HG02678 (cell line): Measurements from ENCODE around the gene ITGB5.
"Not testable (repeated sequence)": the region's sequence is repeated elsewhere in the genome, so short reads cannot be mapped to it uniquely, and the experiment has no call there.

Source experiments
- ATAC-seq: cut with Tn5 transposase; IDR thresholded peaks from one replicate; pipeline ENCODE4 v1.9.1; 2021; ENCODE audit warnings: mild to moderate bottlenecking, moderate library complexity; ENCODE audit not compliant: unreplicated experiment

ITGB5 gene

GRCh38 chr3:124838963-124839362 lies 48.2 kb downstream of the ITGB5 start:
- no peak for ATAC-seq

- ATAC-seq, result no peak
Observed at GRCh38 chr3:124837730-124838186, 49.4 kb downstream of the ITGB5 start.

GRCh38 chr3:124837065-124837464 lies 50.1 kb downstream of the ITGB5 start:
- ATAC-seq, result no peak

DNA sequence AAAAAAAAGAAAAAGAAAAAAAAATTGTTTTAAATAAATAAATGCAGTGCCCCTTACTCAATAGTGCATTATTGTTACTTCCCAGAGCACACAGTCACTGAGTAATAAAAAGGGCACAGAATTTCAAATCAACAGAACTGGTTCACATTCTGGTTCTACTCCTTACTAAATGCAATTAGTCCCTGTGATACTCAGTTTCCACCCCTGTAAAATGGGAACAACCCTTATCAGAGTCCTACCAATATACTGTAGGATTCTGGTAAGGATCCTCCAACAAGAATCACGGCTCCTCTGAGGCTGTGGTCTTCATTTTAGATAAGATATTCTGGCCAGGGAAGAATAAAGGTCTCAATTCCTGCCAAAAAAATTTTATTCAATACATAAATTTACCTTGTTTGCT lies 50.7 kb downstream of the ITGB5 start:
- ATAC-seq, result no peak

GRCh38 chr3:124834723-124835718 lies 52.1 kb downstream of the ITGB5 start:
- ATAC-seq, result peak; percentile 94

- ATAC-seq, result no peak
Observed at GRCh38 chr3:124833710-124834332, 53.3 kb downstream of the ITGB5 start.

DNA sequence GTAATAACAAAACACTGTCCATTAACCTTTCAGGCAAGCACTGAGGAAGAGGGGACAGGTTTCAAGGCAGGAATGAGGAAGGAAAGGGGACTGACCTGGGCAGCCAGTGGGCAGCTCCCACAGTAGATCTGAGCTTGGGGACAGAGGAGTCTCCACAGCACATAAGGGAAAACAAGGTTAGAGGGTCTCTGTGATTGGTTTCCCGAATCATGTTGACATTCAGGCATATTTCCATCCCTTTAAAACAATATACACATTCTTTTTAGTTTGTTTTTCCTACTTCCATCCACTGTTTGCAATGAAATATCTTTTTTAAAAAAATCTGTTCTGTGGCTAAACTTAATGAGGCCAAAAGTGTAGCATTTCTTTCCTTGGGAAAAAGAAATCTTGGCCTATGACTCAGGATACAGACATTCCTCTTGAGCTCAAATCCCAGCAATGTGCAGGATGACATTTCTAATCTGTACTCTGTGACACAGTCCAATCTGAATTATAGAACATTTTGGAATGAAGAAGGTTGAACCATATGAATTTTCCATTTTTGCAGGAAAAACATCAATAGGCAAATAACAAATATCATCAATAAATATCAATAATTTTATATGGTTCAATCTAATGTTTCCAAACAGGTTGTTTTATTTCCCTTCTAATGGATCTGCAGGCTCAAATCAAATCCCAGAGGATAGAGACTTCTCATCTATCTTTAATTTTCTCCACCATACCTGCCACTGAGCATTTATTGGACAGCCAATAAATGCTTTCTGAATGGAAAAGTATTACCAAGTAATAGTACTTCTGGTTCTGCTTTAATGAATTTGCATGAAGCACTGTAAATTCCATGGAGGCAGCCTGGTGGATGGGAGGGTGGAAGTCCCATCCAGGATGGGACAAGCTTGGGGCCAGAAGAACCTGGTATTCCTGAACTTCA lies 54.1 kb downstream of the ITGB5 start:
- ATAC-seq, result no peak

GRCh38 chr3:124831628-124832199 lies 55.5 kb downstream of the ITGB5 start:
- ATAC-seq, result no peak

DNA sequence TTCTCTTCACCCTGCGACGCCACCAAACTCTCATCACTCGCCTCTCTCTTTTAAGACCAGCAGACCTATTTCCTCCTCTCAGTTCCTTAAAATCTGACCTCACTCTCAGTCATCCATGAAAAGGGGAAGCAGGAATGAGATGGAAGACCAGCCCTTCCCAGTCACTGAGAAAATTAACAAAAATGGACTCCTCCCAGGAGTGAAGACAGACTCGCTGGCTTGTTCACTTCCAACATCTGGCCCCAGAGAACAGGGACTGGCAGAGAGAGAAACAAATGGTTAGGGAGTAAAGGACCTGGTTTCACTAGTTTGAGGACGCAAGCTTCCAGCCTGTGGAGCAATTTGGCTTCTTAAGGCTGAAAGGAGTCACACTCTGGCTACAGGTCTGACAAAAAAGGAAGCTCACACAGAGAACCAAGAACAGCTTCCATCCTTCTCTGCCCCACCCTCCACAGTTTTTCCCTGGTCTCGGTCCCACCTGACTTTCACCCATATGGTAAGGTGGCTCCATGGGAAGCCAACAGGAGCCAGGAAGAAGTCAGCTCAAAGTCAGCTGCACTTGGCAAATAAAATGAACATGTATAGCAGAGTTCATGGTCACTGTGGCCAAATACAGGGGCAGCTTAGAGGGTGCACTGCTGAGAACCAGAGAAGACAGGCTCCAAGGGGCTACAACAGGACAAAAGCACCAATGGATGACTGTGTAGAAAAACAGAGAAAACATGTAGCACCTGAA lies 57.2 kb downstream of the ITGB5 start:
- ATAC-seq, result no peak

DNA sequence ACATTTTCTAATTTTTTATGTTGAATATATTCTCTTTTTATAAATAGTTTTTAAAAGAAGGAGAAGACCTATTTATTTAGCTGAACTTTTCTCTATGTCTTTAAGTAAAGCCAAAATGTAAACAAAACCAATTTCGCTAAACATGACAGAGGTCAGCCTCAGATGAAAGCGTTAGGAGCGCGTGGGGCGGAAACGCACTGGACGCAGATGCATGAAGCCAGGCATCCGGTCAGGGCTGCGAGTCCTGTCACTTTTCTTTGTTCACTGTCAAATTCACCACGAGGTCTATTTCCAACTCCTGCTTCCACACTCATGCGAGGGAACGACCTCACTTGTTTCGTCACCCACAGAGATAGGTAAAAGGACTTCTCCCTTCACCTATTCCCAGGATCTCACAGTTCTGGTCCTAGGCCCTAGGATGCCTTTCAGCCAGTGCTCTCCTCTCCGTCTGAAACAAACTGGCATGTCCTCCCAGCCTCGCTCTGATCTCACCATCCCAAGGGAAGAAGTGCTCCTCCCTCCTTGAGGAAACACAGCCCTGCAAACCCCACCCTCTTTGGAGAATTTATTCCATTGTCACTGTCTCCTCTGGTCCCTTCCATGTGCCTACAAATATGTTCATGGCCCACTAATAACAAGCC lies 57.9 kb downstream of the ITGB5 start:
- no peak for ATAC-seq

DNA sequence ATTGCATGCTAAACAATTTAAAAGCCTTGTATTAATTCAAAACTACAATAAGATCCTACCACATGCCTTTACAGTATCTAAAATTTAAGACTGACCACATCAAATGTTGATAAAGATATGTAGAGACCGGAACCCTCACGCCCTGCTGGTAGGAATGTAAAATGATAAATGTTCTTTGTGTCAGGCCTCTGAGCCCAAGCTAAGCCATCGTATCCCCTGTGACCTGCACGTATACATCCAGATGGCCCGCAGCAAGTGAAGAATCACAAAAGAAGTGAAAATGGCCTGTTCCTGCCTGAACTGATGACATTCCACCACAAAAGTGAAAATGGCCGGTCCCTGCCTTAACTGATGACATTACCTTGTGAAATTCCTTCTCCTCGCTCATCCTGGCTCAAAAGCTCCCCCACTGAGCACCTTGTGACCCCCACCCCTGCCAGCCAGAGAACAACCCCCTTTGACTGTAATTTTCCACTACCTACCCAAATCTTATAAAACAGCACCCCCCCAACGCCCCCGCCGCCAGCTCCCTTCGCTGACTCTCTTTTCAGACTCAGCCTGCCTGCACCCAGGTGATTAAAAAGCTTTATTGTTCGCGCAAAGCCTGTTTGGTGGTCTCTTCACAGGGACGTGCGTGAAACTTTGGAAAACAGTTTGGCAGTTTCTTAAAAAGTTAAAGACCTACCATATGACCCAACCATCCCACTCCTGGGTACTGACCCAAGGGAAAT lies 59.5 kb downstream of the ITGB5 start:
- not testable (repeated sequence) for ATAC-seq

DNA sequence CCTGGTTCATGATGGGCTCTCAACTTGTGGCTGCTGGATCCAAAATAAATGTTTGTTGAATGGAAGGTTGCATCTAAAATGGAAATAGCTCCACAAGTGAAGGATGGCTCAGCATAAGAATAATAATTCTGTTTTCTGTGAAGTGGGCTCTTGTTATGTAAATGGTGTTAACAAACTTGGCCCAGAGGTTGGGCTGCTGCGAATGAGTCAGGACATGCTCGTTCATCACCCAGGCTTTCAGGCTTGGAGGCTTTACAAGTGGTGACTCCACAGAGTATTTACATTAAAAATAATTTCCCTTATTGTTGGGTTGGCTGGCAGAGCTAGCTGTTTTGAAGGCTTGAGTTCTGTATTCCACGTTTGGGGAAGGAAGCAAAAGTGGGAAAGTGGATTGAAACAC lies 60.5 kb downstream of the ITGB5 start:
- no peak for ATAC-seq

DNA sequence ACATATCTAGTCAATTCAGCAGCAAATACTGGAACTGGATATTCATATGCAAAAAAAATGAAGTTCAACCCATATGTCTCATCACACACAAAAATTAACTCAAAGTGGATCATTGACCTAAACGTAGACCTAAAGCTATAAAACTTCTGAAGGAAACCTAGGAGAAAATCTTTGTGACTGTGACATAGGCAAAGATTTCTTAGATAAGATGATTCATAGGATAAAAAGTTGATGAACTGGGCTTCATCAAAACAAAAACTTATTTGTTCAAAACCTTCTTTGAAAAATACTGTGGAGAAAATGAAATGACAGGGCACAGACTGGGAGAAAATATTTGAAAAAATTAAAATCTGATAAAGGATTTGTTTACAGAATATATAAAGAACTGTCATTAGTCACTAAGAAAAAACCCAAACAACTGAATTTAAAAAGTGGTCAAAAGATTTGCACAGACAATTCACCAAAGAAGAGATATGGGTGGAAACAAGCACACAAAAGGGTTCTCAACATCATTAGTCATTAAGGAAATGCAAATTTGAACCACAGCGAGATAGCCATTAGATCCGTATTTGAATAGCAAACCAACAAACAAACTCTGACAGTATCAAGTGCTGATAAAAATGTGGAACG lies 62.8 kb downstream of the ITGB5 start:
- ATAC-seq, result no peak

GRCh38 chr3:124823648-124824047 lies 63.5 kb downstream of the ITGB5 start:
- ATAC-seq, result no peak

GRCh38 chr3:124823206-124823605 lies 64.0 kb downstream of the ITGB5 start:
- ATAC-seq, result no peak

DNA sequence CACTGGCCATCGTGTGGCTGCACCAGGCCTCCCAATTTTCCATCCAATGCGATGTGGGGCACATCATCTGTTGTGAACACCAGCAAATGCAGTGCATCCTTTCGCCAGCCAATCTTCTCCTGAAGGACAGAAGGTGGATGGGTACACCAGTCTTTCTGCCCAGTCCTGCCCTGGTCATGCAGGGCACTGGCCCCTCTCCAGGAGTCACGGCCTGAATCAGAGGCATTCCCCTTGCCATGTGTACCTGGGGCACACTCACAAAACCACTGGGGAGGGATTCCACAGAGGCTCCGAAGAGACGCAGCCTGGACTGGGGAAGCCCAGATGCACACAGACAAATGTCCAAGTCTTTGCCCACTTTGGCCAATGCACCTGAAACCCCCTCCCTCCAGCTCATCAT lies 65.8 kb downstream of the ITGB5 start:
- ATAC-seq, result no peak

DNA sequence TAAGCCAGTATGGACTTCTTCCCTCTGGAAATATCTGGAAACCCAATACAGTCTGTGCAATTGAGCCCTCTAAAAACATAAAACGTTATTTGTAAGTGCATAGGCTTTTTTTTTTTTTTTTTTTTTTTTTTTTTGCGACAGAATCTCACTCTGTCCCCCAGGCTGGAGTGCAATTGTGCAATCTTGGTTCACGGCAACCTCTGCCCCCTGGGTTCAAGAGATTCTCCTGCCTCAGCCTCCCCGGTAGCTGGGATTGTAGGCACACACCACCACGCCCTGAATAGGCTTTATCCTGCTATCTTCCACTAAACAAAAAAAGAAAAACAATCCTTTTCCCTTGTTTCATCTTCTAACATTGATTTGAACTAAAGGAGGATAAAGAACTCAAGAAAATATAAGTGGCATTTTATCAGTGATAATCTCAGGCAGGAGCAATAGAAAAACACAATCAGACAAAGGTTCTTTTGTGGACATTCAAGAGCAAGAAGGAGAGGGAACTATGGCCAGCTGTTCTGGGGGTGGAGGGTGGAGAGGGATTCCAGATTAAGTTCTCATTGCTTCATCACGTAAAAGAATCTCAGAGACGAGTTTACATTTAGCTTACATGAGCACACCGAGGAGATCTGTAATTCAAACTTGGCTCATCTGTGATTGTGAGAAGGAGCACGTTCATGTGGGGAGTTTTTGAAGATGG lies 68.6 kb downstream of the ITGB5 start:
- ATAC-seq, result no peak

- ATAC-seq, result no peak
Observed at GRCh38 chr3:124817079-124817478, 70.1 kb downstream of the ITGB5 start.
